Measurements from ENCODE around the gene SNRPA1.

SNRPA1 gene

DNA sequence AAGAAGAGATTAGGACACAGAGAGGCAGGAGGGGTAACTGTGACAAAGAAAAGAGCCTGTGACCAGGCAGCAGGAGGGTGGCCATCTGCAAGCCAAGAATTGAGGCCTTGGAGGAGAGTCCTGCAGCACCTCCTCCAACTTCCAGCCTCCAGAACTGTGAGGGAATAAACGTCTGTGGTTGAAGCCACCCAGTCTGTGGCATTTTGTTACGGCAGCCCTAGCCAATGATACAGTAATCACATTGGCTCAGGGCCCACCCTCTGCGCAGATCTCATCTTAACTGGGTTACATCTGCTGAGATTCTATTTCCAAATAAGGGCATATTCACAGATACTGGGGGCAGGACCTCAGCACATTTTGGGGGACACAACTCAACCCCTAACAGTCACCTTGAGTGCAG is 29.0 kb downstream of the SNRPA1 start:
- no peak for TF ChIP-seq ZFX (IDR thresholded peaks at IDR 0.05)
- TF ChIP-seq, protein P1, sequence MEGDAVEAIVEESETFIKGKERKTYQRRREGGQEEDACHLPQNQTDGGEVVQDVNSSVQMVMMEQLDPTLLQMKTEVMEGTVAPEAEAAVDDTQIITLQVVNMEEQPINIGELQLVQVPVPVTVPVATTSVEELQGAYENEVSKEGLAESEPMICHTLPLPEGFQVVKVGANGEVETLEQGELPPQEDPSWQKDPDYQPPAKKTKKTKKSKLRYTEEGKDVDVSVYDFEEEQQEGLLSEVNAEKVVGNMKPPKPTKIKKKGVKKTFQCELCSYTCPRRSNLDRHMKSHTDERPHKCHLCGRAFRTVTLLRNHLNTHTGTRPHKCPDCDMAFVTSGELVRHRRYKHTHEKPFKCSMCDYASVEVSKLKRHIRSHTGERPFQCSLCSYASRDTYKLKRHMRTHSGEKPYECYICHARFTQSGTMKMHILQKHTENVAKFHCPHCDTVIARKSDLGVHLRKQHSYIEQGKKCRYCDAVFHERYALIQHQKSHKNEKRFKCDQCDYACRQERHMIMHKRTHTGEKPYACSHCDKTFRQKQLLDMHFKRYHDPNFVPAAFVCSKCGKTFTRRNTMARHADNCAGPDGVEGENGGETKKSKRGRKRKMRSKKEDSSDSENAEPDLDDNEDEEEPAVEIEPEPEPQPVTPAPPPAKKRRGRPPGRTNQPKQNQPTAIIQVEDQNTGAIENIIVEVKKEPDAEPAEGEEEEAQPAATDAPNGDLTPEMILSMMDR (conservative IDR thresholded peaks at IDR 0.05), result no peak
- H3K27ac ChIP-seq, result no peak overlapping the region

DNA sequence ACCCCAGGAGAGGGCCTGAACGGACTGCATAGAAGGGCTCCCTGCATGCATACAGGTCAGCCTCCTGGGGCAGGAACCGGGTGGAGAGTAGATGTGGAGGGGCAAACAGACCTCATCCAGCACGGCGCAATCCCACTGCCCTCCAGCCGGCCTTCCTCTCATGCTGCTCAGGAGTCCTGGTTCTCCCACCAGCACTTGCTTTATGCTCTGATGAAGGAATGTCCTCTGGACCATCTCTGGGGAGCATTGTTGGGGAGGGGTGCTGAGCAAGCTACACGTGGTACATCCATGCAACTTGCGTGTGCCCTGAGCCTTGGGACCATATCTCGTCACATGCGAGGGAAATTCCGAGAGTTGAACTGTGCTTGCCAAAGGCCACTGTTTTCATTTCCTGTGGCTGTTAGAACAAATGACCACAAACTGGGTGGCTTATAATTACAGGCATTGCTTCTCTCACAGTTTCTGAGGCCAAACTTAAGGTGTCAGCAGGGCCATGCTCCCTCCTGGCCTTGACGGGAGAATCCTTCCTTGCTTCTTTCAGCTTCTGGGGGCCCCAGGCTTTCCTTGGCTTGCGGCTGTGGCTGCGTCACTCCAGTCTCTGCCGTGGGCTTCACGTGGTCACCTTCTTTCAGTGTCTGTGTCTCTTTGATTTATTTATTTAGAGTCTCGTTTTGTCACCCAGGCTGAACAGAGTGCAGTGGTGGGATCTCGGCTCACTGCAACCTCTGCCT is 30.0 kb downstream of the SNRPA1 start:
- TF ChIP-seq, protein P1 (conservative IDR thresholded peaks at IDR 0.05), result no peak
- TF ChIP-seq ZFX (IDR thresholded peaks at IDR 0.05), result no peak
- no peak overlapping the region for H3K27ac ChIP-seq

DNA sequence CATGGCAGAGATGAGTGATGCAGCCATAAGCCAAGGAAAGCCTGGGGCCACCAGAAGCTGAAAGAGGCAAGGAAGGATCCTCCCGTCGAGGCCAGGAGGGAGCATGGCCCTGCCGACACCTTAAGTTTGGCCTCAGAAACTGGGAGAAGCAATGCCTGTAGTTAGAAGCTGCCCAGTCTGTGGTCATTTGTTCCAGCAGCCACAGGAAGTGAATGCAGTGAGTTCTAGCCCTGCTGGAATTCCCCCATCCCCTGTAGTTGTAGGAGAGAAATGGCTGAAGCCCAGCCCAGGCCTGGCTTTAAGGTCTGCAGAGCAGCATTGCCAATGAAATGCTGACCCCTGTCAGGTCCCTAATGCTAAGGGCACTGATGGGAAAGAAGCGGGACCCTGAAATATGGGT is 31.0 kb downstream of the SNRPA1 start:
- no peak overlapping the region for H3K27ac ChIP-seq
- TF ChIP-seq, protein P1 (conservative IDR thresholded peaks at IDR 0.05), result no peak
- no peak for TF ChIP-seq ZFX (IDR thresholded peaks at IDR 0.05)

DNA sequence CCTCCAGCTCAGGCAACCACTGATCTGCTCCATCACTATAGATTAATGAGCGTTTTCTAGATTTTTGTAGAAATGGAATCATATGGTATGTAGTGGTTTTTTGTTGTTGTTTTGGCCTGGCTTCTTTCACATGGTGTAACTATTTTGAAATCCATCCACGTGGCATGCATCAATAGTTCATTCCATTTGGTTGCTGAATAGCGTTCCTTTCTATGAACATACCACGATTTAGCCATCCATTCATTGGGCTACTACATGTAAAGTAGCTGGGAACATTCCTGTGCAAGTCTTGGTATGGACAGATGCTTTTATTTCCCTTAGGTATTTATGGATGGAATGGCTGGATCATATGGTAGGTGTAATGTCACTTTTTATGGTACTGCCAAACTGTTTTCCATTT is 32.5 kb downstream of the SNRPA1 start:
- H3K27ac ChIP-seq, result no peak overlapping the region
- TF ChIP-seq, protein P1 (conservative IDR thresholded peaks at IDR 0.05), result no peak
- TF ChIP-seq ZFX (IDR thresholded peaks at IDR 0.05), result no peak

DNA sequence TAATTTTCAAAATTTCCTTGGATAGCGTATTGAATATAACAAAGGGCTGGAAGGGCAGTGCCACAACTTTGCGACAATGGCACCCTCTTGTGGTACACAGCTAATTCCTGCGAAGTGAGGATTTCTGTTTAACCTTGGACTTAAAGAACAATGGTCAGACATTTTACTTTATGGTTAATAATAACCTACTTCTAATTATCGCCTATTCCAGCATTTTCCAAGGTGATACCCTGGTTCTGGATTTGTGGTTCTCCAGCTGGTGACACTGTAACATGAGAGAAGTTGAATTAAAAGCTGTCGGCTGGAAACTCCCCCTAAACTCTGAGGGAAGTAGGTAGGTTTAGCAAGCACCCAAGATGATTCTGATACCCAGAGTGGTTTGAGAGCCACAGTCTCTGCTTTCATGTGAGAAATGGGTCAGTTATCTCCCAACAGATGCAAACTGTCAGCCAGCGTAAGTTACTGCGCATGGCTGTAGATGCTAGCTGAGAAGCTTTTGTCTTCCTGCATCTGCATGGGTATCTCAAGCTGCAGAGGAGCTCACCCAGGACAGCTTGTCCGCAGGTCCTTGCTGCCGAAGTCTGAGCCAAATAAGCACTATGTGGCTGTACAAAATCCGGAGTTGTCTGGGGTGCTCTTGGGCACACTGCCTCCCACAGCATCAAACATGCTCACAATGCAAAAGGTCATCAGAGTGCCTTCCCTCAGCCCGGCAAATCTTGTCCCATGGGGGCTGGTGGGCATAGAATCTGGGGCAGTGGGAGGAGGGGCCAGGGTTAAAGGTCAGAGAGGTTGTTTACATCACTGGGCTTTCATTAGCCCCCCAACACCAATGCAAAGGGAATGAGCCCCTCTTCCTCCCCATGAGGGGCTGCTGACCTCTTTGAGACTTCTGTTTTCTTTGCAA is 36.6 kb downstream of the SNRPA1 start:
- no peak for TF ChIP-seq ZFX (IDR thresholded peaks at IDR 0.05)
- TF ChIP-seq, protein P1 (conservative IDR thresholded peaks at IDR 0.05), result peak; percentile 90
- no peak overlapping the region for H3K27ac ChIP-seq

DNA sequence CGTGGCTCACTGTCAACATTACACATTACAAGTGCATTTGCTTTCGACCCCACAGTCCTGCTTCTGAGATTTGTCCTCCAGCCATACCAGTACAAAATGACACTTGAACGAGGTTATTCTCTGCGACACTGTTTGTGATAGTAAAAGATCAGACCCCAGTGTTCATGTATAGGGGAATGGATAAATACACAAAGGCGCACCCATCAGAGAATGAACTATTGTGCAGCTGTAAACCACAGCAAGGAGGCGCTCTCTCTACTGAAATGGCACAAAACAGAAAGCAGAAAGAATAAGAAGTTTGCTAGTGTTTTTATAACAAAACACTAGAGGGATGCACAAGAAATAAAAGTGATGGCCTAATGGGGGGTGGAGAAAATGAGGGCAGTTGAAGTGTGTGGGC is 38.3 kb downstream of the SNRPA1 start:
- TF ChIP-seq, protein P1 (conservative IDR thresholded peaks at IDR 0.05), result peak; percentile 49
- no peak for TF ChIP-seq ZFX (IDR thresholded peaks at IDR 0.05)
- H3K27ac ChIP-seq, result no peak overlapping the region
